Neural progenitor cell (in vitro differentiated cells): ENCODE data around the gene ALDH18A1. TPM values are rescaled to one million over a fixed set of nuclear protein-coding genes. Genes with fewer than 3 reads are reported as not detected.

Experiments used
- DNase-seq: peaks from one replicate; pipeline ENCODE4 v3.0.0-alpha.2; 2016; ENCODE audit warnings: low spot score
- H2AFZ ChIP-seq: fragments of 200-600 bp; sonication (generic); replicated peaks from 2 replicates; pipeline ENCODE4 v1.6.1; 2016; ENCODE audit warnings: antibody characterized with exemption
- H3F3A ChIP-seq: fragments of 200-600 bp; sonication (generic); 2 replicates; pipeline ENCODE4 v1.6.1; 2016; ENCODE audit warnings: antibody characterized with exemption, low read depth
- H3K27ac ChIP-seq: fragments of 200-600 bp; sonication (generic); 2 replicates; pipeline ENCODE4 v1.5.1; 2016; ENCODE audit warnings: mild to moderate bottlenecking
- H3K27me3 ChIP-seq: fragments of 200-600 bp; sonication (generic); 2 replicates; pipeline ENCODE4 v1.6.1; 2016; ENCODE audit warnings: mild to moderate bottlenecking, moderate library complexity
- H3K36me3 ChIP-seq: fragments of 200-600 bp; sonication (generic); 2 replicates; pipeline ENCODE4 v1.5.1; 2016
- H3K4me1 ChIP-seq: fragments of 200-600 bp; sonication (generic); 2 replicates; pipeline ENCODE4 v1.6.1; 2016; ENCODE audit warnings: mixed run types
- H3K4me2 ChIP-seq: fragments of 200-600 bp; sonication (generic); 2 replicates; pipeline ENCODE4 v1.6.1; 2016
- H3K4me3 ChIP-seq: fragments of 200-600 bp; sonication (generic); 2 replicates; pipeline ENCODE4 v1.5.1; 2016
- H3K79me2 ChIP-seq: fragments of 200-600 bp; sonication (generic); 2 replicates; pipeline ENCODE4 v1.6.1; 2016; ENCODE audit warnings: low read depth
- H3K9ac ChIP-seq: fragments of 200-600 bp; sonication (generic); 2 replicates; pipeline ENCODE4 v1.6.1; 2016
- H3K9me3 ChIP-seq: fragments of 200-600 bp; sonication (generic); 2 replicates; pipeline ENCODE4 v1.5.1; 2016; ENCODE audit warnings: low read depth
- H4K20me1 ChIP-seq: fragments of 200-600 bp; sonication (generic); 2 replicates; pipeline ENCODE4 v1.6.1; 2016; ENCODE audit warnings: low read depth
- H3K27ac Mint-ChIP-seq: 3 replicates; pipeline ENCODE4 v1.8.0; 2021; ENCODE audit warnings: mixed read lengths
- H3K27me3 Mint-ChIP-seq: 2 replicates; pipeline ENCODE4 v1.8.0; 2022; ENCODE audit warnings: low read depth, mild to moderate bottlenecking, inconsistent platforms, moderate library complexity, mixed read lengths; ENCODE audit not compliant: insufficient read depth
- H3K36me3 Mint-ChIP-seq: 3 replicates; pipeline ENCODE4 v1.8.0; 2021; ENCODE audit warnings: mixed read lengths
- H3K4me1 Mint-ChIP-seq: 3 replicates; pipeline ENCODE4 v1.8.0; 2021; ENCODE audit warnings: mixed read lengths
- H3K4me3 Mint-ChIP-seq: 3 replicates; pipeline ENCODE4 v1.8.0; 2021; ENCODE audit warnings: mild to moderate bottlenecking, moderate library complexity, mixed read lengths
- H3K9me3 Mint-ChIP-seq: 3 replicates; pipeline ENCODE4 v1.8.0; 2020; ENCODE audit warnings: mixed read lengths
- EZH2 ChIP-seq: fragments of 200-600 bp; sonication (generic); IDR thresholded peaks from 2 replicates; pipeline ENCODE4 v1.6.1; 2017; ENCODE audit warnings: antibody characterized with exemption, mild to moderate bottlenecking, moderate library complexity
- EZH2phosphoT487 ChIP-seq: fragments of 200-600 bp; sonication (generic); IDR thresholded peaks from 2 replicates; pipeline ENCODE4 v1.6.1; 2017; ENCODE audit warnings: antibody characterized with exemption
- total RNA-seq: library from RNA; depleted of rRNA; stranded (reverse); fragments of >200 nt; gene quantifications from 2 replicates; pipeline ENCODE4 v1.2.3, GENCODE V29; 2015; ENCODE audit warnings: low replicate concordance
- TF ChIP-seq, protein P1 (sequence below): fragments of 200-600 bp; sonication (generic); IDR thresholded peaks from 2 replicates; pipeline ENCODE4 v1.5.1; 2017; ENCODE audit warnings: antibody characterized with exemption, mild to moderate bottlenecking

The ALDH18A1 gene
- total RNA-seq, 1 donor from 2014 or later, result 93.7 TPM

- no peak for DNase-seq
- Mint-ChIP-seq H3K4me3 (no peak overlapping the region), H3K27me3 (peaks cover 7% of the 10 kb centered on the region), H3K27ac (no peak overlapping the region), H3K9me3 (no peaks in the 10 kb centered on the region), H3K36me3 (no peaks in the 10 kb centered on the region), H3K4me1 (peaks cover 19% of the 10 kb centered on the region)
- H3K79me2 ChIP-seq, result no peaks in the 10 kb centered on the region
- peaks cover 8% of the 10 kb centered on the region for H3F3A ChIP-seq
- no peak overlapping the region for H3K9ac ChIP-seq
- no peaks in the 10 kb centered on the region for H4K20me1 ChIP-seq
- no peak overlapping the region for H3K27ac ChIP-seq
- H3K4me2 ChIP-seq, result no peak overlapping the region
- no peaks in the 10 kb centered on the region for H3K27me3 ChIP-seq
- no peak overlapping the region for H3K4me3 ChIP-seq
- H3K36me3 ChIP-seq, result no peaks in the 10 kb centered on the region
- no peak overlapping the region for H2AFZ ChIP-seq
- no peaks in the 10 kb centered on the region for H3K9me3 ChIP-seq
- TF ChIP-seq, protein P1, sequence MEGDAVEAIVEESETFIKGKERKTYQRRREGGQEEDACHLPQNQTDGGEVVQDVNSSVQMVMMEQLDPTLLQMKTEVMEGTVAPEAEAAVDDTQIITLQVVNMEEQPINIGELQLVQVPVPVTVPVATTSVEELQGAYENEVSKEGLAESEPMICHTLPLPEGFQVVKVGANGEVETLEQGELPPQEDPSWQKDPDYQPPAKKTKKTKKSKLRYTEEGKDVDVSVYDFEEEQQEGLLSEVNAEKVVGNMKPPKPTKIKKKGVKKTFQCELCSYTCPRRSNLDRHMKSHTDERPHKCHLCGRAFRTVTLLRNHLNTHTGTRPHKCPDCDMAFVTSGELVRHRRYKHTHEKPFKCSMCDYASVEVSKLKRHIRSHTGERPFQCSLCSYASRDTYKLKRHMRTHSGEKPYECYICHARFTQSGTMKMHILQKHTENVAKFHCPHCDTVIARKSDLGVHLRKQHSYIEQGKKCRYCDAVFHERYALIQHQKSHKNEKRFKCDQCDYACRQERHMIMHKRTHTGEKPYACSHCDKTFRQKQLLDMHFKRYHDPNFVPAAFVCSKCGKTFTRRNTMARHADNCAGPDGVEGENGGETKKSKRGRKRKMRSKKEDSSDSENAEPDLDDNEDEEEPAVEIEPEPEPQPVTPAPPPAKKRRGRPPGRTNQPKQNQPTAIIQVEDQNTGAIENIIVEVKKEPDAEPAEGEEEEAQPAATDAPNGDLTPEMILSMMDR, result no peak
- TF ChIP-seq EZH2phosphoT487 (no peak), EZH2 (no peak)
- H3K4me1 ChIP-seq, result peaks cover 16% of the 10 kb centered on the region
Measured at GRCh38 chr10:95573527-95573926, 83.0 kb downstream of the ALDH18A1 start.

DNA sequence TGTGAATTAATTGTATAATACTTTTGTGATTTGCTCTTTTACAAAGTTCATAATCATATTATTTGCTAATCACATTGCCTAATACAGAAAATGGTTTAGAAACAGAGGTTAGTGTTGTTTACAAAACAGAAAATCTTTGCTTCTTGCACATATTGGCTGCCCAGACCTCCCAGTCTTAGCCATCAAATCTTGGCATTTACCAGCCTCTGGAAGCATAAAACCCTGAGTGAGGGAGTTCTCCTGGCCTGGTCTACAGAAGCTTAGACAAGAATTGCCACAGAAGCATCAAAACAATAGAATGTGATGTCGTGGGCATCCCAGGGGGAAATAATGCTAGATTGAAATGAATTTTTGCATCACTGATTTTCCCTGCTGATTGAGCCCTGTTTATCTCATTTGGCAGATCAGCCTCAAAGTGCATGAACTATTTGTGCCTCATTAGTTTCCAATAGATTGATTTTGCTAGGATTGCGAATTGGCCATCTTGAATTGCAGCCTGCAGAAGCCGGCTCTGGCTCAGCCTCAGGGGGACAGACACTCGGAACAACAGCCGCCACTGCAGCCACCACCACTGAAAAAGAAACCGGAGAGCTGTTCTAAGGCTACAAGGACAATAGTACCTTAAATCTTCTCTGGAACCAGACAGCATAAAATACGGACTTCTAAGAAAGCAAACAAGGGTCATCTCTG lies 84.2 kb downstream of the ALDH18A1 start:
- Histone ChIP-seq H3K4me3 (no peak overlapping the region), H3F3A (peaks cover 8% of the 10 kb centered on the region), H3K4me1 (peaks cover 16% of the 10 kb centered on the region), H4K20me1 (no peaks in the 10 kb centered on the region), H3K36me3 (no peaks in the 10 kb centered on the region), H3K4me2 (peak overlapping the region; percentile 70), H3K79me2 (no peaks in the 10 kb centered on the region), H3K27ac (no peak overlapping the region), H2AFZ (peak overlapping the region; percentile 92), H3K9me3 (no peaks in the 10 kb centered on the region), H3K27me3 (no peaks in the 10 kb centered on the region), H3K9ac (no peak overlapping the region)
- no peak for TF ChIP-seq EZH2phosphoT487
- TF ChIP-seq, protein P1, result no peak
- no peak for TF ChIP-seq EZH2
- Mint-ChIP-seq H3K9me3 (no peaks in the 10 kb centered on the region), H3K4me1 (peaks cover 19% of the 10 kb centered on the region), H3K36me3 (no peaks in the 10 kb centered on the region), H3K27me3 (peaks cover 7% of the 10 kb centered on the region), H3K27ac (peak overlapping the region; percentile 65), H3K4me3 (peak overlapping the region; percentile 54)
- peak; percentile 37 for DNase-seq

- peaks cover 9% of the 10 kb centered on the region for H3K27me3 Mint-ChIP-seq
- Histone ChIP-seq H3K27ac (no peak overlapping the region), H3K9ac (no peak overlapping the region), H3K4me1 (peaks cover 16% of the 10 kb centered on the region), H4K20me1 (no peaks in the 10 kb centered on the region), H3K36me3 (no peaks in the 10 kb centered on the region), H3K27me3 (no peaks in the 10 kb centered on the region), H3K4me3 (no peak overlapping the region), H3K4me2 (no peak overlapping the region), H3K79me2 (no peaks in the 10 kb centered on the region), H2AFZ (no peak overlapping the region), H3F3A (peaks cover 8% of the 10 kb centered on the region), H3K9me3 (no peaks in the 10 kb centered on the region)
- H3K4me1 Mint-ChIP-seq, result peaks cover 19% of the 10 kb centered on the region
- no peak overlapping the region for H3K27ac Mint-ChIP-seq
- no peak for DNase-seq
- H3K9me3 Mint-ChIP-seq, result no peaks in the 10 kb centered on the region
- H3K4me3 Mint-ChIP-seq, result no peak overlapping the region
- no peak for TF ChIP-seq EZH2phosphoT487
- TF ChIP-seq, protein P1, result no peak
- TF ChIP-seq EZH2, result no peak
- H3K36me3 Mint-ChIP-seq, result no peaks in the 10 kb centered on the region
Measured at GRCh38 chr10:95571390-95571789, 85.1 kb downstream of the ALDH18A1 start.
